Mesothelial cell of epicardium (in vitro differentiated cells): ENCODE data around the gene MRGPRD. TPM values are rescaled to one million over a fixed set of nuclear protein-coding genes. Genes with fewer than 3 reads are reported as not detected.

ENCODE experiments used
- DNase-seq, 2 experiments: peaks; one replicate each; pipeline ENCODE4 v3.0.0; 2021; ENCODE audit warnings: low spot score in 2 of 2; ENCODE audit not compliant: unreplicated experiment in 2 of 2
- H3K27ac Mint-ChIP-seq: 2 replicates; pipeline ENCODE4 v1.8.0; 2021; ENCODE audit warnings: mixed read lengths
- H3K27me3 Mint-ChIP-seq: 2 replicates; pipeline ENCODE4 v1.8.0; 2021; ENCODE audit warnings: low read depth, mixed read lengths
- H3K36me3 Mint-ChIP-seq: 2 replicates; pipeline ENCODE4 v1.8.0; 2021; ENCODE audit warnings: mixed read lengths
- H3K4me1 Mint-ChIP-seq: 2 replicates; pipeline ENCODE4 v1.8.0; 2021; ENCODE audit warnings: mixed read lengths
- H3K4me3 Mint-ChIP-seq: 2 replicates; pipeline ENCODE4 v1.8.0; 2021; ENCODE audit warnings: mild to moderate bottlenecking, moderate library complexity, mixed read lengths
- H3K9me3 Mint-ChIP-seq: 2 replicates; pipeline ENCODE4 v1.8.0; 2021; ENCODE audit warnings: mixed read lengths
- CTCF ChIP-seq: fragments of 200-600 bp; sonication (generic); IDR thresholded peaks from one replicate; pipeline ENCODE4 v1.5.0; 2021; ENCODE audit warnings: antibody characterized with exemption; ENCODE audit not compliant: unreplicated experiment
- total RNA-seq: library from RNA; stranded (reverse); gene quantifications from 3 replicates; pipeline ENCODE4 v1.2.1, GENCODE V29; 2021

The MRGPRD gene
- total RNA-seq, 1 donor from 2014 or later = not detected

DNA sequence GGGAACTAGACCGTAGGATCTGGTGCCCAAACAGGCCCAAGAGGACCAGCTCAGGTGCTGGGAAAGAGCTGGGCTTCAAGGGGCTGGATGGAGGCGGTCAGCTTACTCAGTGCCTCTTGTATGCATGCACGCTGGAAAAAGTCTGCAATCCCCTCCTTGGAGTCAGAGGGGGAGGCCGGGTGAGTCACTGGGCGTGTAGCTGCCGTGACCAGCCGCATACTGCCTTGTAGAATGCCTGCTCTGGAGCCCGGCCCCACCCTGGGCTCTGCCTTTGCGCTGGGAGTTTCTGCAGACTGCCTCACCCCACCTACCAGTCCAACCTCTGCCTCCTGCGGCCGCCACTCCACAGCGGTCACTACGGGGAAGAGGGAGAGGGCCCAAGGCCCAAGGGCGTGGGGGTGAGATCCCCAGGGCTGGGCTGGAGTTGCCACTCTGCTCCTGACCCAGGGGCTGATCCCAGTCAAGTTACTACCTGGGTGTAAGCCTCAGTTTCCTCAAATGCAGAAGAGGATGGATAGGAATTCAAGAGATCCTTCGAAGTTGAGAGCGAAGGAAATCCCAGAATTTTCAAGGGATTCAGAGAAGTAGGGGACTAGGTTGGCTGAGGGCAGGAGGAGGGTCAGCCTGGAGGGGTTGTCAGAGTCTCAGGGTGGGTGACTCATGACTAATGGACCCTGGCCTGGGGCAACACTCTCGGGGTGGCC, 28.1 kb upstream of the MRGPRD start:
- Mint-ChIP-seq H3K4me3 (no peak overlapping the region), H3K27me3 (peaks cover 8% of the 10 kb centered on the region), H3K4me1 (peaks cover 46% of the 10 kb centered on the region), H3K9me3 (no peaks in the 10 kb centered on the region), H3K36me3 (no peaks in the 10 kb centered on the region), H3K27ac (peak overlapping the region; percentile 59)
- no peak for DNase-seq
- TF ChIP-seq CTCF = no peak

DNA sequence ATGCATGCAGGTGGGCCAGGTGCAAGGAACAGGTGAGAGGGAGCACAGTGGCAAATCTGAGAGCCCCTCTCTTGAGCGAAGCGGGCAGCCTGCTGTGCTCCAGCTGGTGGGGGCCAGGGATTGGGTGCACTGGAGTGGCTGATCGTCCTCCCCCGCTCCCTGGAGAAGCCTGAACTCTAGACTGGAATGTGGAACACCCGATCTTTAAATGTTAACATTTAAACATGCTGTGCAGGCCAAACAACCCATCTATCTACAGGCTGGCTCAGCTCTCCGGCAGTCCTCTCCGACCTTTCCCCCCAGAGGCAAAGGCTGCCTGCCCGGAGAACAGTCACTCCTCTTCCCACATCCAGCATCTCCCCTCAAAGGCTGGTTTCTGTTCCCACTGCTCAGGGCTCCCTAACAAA, 27.2 kb upstream of the MRGPRD start:
- Mint-ChIP-seq H3K9me3 (no peaks in the 10 kb centered on the region), H3K27me3 (peaks cover 4% of the 10 kb centered on the region), H3K4me3 (no peak overlapping the region), H3K27ac (peak overlapping the region; percentile 64), H3K36me3 (no peaks in the 10 kb centered on the region), H3K4me1 (peaks cover 42% of the 10 kb centered on the region)
- no peak for DNase-seq
- no peak for TF ChIP-seq CTCF

DNA sequence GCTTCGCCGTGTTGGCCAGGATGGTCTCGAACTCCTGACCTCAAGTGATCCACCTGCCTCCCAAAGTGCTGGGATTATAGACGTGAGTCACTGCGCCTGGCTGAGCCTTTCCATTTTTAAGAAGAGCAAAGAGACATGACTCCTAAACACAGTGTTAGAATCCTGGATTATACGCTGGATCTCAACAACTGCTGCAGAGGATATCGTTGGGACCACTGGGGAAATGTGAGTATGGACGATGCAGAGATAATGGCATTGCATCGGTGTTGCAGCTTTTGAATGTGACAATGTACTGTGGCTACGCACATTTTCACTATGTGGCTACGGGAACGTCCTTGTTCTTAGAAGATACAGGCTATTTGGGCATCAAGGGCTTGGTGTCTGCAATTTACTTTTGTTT, 26.0 kb upstream of the MRGPRD start:
- no peaks in the 10 kb centered on the region for H3K36me3 Mint-ChIP-seq
- DNase-seq = no peak
- peaks cover 38% of the 10 kb centered on the region for H3K4me1 Mint-ChIP-seq
- no peaks in the 10 kb centered on the region for H3K27me3 Mint-ChIP-seq
- H3K4me3 Mint-ChIP-seq = no peak overlapping the region
- no peaks in the 10 kb centered on the region for H3K9me3 Mint-ChIP-seq
- H3K27ac Mint-ChIP-seq = no peak overlapping the region
- TF ChIP-seq CTCF = no peak

- H3K36me3 Mint-ChIP-seq = no peaks in the 10 kb centered on the region
- H3K27me3 Mint-ChIP-seq = no peaks in the 10 kb centered on the region
- peaks cover 36% of the 10 kb centered on the region for H3K4me1 Mint-ChIP-seq
- H3K27ac Mint-ChIP-seq = no peak overlapping the region
- H3K4me3 Mint-ChIP-seq = no peak overlapping the region
- H3K9me3 Mint-ChIP-seq = no peaks in the 10 kb centered on the region
- TF ChIP-seq CTCF = no peak
- no peak for DNase-seq
Observed at GRCh38 chr11:69005631-69006368, 25.0 kb upstream of the MRGPRD start.

GRCh38 chr11:69005183-69005630, 24.4 kb upstream of the MRGPRD start:
- H3K9me3 Mint-ChIP-seq = no peaks in the 10 kb centered on the region
- no peak overlapping the region for H3K4me3 Mint-ChIP-seq
- no peaks in the 10 kb centered on the region for H3K27me3 Mint-ChIP-seq
- peaks cover 35% of the 10 kb centered on the region for H3K4me1 Mint-ChIP-seq
- H3K36me3 Mint-ChIP-seq = no peaks in the 10 kb centered on the region
- H3K27ac Mint-ChIP-seq = no peak overlapping the region
- DNase-seq = no peak
- TF ChIP-seq CTCF = no peak
